Activated CD4-positive, alpha-beta T cell treated with anti-CD3 and anti-CD28 coated beads, Interleukin-2, amount 50 U/mL, for 1 hour (primary cell): ENCODE results near the gene TENM4.

Experiments used
- DNase-seq: peaks from one replicate; pipeline ENCODE4 v3.0.0-alpha.2; 2020

Gene TENM4

DNA sequence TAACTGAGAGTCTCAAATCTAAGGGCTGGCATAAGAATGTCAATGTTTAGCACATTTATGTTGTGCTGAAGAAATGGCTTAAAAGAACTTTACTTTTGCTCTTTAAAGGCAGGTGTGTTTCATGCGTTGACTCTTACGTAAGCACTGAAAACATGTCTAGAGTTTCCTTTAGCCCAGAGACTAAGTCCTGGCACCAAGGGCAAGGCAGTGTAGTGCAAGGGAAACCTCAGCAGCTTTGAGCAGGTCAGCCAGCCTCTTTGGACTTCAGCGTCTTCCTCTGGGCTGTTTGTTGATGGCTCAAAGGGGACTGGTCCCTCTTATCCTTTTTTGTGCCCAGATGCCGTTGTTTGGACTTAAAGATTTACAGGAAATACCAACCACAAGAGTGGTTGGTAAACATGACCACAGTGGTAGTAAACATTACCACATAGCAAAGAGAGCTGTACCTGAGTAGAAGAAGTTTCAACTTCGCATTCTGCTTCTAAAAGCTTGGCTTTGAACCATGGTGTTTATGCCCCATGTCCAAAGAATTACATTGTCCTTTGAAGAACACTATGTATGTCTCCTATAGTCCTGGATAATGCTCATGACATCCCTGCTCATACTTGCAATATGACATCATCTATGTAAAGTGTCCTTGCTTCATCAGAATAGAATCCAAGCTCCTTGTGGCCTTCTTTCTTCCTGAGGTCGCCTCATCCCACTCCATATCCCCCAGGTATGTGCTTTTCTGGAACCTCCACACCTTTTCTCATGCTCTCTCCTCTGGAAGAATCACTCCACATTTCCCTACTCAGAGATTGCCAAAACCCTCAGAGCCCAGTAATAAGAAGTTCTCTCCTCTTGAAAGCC lies 23.5 kb downstream of the TENM4 start:
- DNase-seq: no peak

DNA sequence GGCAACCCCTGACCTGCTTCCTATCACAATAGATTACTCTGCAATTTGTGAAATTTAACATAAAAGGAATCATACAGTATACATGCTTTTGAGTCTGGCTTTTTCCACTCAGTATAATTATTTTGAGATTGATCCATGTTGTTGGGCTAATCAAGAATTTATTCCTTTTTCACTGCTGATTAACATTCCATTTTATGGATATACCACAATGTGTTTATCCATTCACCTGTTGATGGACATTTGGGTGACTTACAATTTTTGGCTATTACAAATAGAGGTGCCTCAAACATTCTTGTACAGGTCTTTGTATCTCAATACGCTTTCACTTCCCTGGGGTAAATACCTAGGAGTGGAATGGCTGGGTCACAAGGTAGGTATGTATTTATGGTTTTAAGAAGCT lies 24.9 kb downstream of the TENM4 start:
- no peak for DNase-seq

DNA sequence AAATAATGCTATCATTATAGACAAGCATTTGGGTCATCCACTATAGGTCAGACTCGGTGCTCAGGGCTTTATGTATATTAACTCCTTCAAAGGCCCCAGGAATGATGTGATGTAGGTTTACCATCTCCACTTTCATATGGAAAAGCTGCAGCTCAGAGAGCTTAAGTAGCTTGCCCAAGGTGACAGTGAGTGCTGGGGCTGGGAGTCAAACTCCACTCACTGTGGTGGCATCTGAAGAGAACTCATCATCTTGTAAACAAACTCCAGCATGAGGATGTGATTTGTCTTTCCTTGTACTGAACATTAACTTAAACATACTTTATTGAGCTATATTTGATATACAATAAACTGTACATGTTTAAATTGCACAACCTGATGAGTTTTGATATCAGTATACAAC lies 25.4 kb downstream of the TENM4 start:
- DNase-seq: no peak

DNA sequence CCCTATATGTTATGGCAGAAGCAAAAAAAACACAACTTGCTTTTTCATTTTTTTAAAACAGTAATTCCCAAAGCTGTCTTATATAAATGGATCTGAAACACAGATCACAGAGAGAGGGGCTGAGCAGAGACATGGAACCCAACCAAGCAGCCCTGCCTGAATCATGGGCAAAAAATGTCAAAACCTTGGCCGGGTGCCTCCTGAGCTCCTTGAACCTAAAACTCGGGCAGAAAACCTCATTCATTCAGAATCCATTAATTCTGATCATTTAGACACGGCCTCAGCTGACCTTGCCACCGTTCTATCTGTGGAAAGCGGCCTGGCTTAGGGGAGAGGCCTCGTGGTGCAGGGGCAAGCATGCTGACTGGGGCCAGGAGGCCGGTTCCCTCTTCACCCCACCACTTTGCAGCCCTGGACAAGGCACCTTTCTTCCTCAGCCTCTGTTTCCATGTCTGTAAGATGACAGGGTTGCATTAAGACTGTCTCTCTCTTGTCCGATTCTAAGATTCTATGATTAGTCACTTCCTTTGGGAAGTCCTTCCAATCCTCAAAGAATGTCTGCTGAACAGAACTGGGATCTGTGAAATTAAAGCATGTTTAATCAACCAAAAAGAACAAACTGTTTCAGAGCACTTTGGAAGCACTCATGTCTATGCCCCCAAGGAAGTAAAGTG lies 26.0 kb downstream of the TENM4 start:
- DNase-seq: no peak

DNA sequence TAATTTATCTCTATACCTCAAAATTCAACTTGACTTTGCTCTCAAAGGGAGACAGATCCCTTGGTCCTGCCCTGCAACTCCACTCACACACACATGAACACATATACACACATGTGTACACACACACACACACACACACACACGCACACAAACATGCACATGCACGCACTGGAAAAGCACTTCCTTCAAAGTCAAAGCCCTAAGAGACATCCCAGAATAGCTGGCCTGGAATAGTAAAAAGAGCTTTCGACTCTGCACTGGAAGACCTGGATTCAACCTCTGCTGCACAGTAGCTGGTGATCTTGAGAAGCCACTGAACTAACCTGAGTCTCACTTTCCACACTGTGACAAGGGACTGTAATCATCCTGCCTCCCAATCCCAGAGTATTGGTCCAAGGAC lies 26.8 kb downstream of the TENM4 start:
- DNase-seq: no peak

DNA sequence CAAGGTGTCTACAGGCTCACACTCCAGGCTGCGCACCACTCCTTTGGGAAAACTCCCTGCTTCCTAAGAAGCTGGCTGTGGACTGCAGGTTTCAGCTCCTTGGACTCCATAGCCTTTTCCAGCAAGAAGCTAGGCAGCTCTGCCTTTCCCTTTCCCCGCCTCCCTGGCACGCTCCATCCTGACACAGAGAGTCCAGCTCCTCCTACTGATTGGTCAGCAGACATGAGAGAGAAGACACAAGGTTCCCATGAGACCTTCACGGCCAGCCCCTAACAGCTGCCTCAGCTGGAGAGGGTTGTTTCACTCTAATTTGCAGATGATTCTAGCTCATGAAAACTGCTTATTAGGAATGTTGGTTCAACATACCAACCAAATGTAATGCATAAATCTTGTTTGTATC lies 27.6 kb downstream of the TENM4 start:
- DNase-seq: no peak

DNA sequence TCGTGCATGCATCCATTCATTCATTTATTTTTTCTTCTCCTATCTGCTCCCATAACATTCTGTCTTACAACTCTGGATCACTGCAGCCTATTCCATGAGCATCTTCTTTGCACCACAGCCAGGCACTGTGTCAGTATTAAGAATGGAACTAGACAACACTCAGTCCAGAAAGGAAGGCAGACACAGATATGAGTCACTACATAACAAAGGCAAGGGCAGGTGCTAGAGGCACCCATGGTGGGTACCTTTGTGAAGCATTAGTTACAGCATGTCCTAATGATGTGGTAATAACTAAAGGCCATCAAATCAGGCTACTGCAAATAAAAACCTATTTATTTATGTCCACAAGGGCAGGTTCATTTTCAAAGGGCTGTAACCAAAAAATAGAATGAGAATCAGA lies 28.1 kb downstream of the TENM4 start:
- no peak for DNase-seq

DNA sequence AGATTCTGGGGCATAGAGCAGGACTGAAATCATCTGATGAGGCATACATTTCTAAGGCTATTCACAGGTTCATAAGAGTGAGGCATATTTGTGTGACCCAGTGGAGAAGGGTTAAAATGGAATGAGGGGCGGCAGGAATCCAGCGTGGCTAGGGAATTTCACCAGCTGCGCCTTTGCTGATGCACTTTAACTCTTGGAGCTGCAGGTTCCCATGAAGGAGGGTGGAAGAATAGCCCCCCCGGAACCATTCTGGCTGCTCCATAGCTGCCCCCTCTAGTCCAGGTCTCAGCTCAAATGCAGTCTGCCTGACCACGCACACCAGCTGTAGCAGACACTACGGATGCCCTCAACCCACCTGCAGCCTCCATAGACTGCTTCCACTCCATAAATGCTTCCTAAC lies 31.5 kb downstream of the TENM4 start:
- DNase-seq: no peak

DNA sequence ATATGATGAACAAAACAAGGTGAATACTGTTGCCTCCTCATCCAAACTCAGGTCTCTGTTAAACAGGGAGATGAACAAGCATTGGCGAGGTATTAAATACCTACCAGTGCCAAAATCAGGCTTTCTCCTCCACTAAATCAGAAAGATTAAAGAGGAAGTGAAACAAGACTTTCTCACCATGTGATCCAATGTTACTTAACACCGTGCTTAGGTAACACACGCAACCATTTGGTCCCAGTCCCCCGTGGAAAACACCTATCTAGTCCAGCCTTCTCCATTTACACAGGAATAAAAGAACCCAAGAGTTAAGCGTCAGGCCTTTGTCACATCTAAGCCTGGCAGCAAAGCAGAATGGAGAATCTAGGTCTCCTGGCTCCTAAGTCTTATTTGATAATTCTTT lies 34.5 kb downstream of the TENM4 start:
- no peak for DNase-seq

DNA sequence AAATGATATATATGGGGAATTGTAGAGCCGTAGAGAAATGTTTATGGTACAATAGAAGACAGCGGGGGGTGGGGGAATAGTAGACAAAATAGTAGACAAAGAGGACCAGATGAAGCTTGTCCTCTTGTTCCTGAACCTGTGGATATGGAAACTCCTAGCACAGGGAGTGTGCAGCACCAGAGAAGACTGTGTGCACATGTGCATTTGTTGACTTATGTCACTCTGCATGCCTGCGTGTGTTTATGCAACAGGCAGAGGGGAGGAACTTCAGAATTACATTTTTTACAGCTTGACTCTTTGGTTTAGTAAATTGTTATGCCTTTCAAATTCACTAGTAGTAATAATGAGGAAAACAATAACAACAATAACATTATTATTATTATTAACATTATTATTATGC lies 36.0 kb downstream of the TENM4 start:
- no peak for DNase-seq

DNA sequence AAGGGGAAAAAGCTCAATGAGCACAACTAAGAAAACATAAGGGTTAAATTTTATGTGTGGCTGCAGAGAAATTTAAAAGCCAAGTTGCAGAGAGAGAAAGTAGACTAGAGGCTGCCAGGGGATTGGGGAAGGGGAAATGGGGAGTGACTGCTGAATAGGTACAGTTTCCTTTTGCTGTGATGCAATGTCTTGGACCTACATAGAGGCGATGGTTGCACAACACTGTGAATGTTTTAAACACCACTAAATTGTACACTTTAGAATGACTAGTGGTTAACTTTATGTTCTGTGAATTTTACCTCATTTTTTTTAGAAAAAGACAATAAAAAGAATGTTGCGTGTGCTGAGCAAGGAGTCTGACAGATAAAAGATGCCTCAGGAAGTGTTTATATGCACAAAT lies 36.5 kb downstream of the TENM4 start:
- DNase-seq: no peak

DNA sequence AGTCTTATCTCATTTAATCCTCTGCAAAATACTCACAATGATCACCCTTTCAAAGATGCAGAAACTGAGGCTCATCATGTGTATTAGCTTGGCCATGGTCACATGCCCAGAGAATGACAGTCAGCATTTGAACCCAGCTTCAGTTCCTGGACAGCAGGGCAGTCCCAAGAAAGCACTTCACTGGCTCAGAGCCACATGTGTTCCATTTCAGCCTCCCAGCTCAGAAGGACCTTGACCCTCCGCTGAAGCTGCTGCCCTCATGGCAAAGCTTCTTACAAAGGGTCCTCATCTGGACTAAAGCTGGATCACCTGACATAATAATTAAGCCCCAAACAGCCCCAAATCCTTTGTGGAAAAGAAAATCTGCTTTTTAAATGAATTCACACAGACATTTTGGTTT lies 37.0 kb downstream of the TENM4 start:
- no peak for DNase-seq

DNA sequence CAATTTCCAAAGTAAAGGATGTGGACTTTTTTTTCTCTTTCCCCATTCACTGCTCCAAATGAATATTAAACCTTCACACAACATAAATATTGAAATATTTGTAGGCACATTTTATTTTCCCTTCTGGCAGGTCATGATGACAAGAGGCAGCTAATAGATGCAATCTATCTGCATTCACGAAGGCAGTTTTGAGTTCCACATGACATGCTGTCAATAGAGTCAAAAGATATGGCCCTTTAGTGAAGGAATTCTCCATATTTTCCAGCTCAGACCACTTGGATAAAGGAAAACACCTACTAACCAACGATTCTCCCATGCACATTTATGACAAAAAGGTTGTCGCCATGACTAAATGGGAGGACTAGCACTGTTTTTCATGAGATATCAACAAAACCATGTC lies 37.9 kb downstream of the TENM4 start:
- DNase-seq: no peak

DNA sequence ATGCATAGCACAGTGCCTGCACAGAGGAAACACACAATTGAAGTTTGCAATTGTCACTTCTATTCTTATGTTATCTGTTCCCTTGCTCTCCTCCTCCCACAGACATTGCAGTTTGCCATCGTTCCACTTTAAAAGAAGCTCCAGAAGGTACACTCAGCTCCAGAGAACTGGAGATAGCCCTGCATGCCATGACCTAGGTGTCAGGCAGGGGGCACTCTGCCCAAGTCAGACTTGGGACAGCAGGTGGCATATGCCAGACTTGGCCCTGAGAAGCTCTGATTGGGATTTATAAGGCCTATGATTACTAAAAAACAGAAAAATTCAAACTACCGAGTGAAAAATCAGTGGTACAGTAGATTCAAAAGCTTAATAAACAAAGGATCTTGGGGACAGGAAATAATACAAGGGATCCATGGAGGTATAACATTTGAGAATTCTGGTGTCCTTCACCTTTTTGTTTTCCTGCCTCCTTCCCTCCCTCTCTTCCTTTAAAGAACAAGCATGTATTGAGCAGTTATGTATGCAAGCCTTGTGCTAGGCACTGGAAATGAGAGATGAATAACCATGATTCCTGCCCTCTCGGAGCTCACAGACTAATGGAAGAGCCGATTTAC lies 40.0 kb downstream of the TENM4 start:
- no peak for DNase-seq

DNA sequence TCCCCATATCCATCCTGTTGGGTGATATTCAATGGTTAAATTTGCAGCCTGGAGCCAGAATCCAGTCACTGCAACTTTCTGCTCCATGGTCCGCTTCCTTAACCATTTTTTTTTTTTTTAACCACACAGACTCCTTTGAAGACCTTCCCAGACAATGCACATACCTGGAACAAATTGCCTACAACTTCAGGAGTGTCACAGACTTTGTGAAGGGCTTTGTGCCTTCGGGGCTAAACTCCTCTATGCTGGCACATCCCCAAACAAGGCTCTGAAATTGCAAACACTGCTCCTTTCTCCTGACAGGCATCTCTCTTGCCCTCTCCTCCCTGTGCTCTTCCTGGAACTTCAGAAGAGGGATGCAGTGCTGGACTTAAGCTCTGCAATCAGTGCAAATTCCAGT lies 40.6 kb downstream of the TENM4 start:
- no peak for DNase-seq

DNA sequence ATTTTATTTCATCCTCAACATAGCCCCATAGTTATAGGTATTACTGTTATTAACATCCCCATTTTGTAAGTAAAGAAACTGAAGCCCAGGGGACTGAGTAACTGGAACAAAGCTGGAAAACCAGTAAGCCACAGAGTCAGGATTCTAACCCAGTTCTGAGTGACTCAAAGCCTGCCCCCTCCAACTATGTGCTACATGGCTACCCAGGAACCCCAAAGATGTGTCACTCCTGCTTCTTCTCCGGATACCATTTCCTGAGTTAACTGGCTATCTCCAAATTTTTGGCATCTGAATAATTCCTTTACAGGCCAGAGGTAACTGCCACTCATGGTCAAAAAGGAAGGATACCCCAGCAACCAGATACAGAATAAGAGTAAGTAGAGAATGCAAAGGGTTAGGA lies 43.6 kb downstream of the TENM4 start:
- DNase-seq: no peak

DNA sequence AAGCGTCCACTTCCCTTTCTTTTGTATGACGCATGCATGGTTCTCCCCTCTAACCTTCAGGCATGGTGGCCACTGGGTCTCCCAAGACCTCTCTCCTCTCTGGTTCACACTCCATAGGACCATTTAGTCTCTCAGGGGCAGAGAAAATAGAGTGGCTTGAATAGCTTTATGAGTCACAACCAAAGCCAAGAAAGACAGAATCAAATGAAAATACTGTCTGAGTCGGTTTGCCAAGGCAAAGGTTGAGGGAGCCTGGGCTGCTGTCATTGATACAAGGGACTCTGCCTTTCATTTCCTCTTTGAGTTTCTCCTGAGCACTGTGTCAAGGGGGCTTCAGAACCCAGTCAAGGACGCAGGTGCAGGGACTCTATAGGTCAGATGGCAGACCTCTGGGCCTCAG lies 44.2 kb downstream of the TENM4 start:
- no peak for DNase-seq

DNA sequence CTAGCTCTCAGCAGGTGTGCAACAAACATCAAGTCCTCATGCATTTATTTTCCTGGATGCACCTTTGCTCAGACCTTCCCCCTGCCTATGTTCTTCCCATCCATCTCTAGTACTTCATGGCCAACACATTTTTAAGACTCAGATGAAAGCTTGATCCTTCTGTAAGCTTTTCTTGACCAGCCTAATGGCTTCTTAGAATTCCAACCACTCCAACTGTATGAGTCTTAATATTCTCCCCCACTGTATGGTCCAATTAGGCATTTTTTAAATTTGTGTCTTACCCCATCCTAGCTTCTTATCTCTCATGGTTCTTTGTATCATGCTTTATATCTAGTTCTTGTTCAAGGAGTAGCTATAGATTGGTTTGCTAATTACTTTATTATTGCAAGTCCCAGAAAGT lies 44.8 kb downstream of the TENM4 start:
- no peak for DNase-seq

DNA sequence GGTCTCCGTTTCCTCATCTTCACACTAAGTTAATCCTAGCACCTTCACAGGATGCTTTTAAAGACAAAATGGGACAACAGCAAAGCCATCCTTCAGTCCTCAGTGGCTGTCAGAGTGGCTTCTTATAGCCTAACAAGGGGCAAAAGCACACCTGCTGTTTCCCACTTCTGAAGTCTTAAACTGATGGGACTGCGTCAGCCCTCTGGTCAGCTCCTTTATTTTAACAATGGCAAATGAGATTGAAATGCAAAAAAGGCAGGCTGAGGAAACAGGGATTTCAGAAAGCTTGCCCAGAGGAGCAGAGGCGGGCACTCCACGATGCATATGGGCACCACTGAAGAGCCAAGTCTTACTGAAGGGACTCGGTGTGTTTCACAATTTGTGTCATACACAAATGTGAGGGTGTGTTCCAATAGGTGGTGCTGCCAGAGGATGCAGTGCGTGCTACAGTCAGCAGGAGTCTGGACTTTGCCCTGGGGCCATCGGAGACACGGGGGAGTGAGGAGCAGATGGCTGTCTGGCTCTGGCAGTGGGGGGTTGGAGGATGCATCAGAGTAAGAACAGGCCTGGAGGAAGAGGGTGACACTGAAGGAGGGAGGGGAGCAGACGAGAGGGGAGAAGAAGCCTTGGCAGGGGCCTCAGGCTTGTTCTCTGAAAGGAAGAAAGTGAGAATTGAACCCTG lies 47.3 kb downstream of the TENM4 start:
- DNase-seq: no peak

DNA sequence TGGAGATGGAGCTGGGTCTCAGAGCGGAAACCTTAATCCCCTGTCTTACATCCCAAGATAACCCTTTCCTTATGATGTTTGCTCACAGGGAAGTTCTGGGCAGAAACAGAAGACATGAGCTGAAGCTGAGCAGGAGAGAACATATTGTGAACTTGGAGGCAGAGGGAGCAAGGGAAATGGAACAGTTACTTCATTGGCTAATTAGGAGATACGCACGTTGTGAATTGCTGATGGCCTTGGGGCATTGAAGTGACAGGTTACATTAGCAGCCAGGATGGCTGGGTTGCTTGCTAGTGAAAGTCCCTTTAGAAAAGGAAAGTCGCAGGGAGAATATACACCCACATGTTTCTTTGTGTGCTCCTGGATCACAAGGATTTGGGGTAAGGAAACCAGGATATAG lies 48.7 kb downstream of the TENM4 start:
- DNase-seq: no peak

DNA sequence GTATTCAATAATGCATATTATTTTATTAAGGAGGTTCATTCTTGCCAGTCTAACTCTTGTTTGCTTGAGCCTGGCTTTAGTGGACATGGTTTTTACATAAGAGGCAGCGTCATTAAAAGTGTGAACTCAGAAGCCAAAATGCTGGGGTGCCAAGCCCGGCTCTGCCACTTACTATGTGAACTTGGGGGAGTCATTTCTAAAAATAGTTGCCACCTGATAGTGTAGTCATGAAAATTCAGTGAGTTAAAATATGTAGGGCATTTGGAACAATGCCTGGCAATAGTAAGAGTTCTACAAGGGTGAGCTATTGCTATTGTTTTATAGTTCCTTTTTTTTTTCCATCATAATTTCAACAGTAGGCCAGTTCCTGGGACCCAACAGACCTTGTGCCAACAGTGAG lies 49.9 kb downstream of the TENM4 start:
- DNase-seq: no peak

DNA sequence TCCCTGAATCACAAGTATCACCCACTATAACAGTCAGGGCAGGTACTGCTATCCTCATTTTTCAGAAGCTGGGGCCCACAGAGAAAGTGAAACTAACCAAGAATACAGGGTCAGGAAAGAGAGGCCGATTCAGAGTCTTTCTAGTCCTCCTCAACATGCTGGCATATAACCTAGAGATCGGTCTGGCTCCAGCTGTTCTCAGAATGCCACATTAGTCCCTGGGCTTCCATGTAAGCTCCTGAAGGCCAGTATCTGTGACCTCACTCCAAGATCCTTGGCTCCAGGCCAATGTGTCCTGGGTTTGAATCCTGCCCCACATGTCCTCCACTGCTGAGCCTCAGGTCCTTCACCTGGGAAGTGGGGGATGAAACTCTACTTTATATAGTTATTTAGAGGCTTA lies 50.4 kb downstream of the TENM4 start:
- no peak for DNase-seq

DNA sequence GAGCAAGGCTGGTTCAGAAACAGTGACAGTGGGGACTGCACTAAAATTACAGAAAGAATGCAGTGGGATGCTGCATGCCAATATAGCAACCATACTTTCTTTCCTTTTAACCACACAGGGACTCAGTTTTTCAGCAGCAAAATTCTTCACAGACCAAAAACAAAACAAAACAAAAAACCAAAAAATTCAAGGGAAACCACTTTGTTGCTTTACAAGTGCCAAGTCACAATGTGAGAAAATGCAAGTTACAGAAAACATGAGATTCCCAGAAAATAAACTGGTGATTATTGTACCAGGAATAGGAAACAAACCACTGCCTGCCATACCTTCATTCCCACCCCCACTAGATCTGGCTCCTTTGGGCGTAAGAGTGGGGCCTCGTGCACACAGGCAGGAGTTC lies 52.6 kb downstream of the TENM4 start:
- no peak for DNase-seq

DNA sequence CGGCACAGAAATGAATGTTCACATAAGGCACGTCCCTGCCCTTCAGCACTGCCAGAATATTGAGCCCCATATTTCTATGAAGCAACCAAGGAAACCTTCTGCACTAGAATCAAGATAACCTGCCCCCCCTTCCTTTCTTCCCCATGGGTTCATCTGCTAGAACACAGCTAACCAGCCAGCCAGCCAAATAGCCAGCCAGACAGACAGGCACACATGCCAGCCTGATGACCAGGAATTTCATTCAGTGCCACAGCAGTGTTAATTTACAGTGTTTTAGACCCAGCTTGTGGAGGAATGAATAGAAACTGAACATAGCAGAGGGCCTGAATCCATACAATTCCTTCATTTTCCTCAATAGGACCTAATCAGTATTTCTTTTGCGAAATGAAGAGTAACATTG lies 57.0 kb downstream of the TENM4 start:
- DNase-seq: no peak
